Upper lobe of right lung (tissue), 1 donor: ENCODE results near the gene FBLIM1. TPM values are rescaled to one million over a fixed set of nuclear protein-coding genes. Genes with fewer than 3 reads are reported as not detected.

Source experiments
- total RNA-seq: library from RNA; stranded (reverse); fragmentation: NEBNext Ultra II Directional; extraction: Animal tissue kit (Norgen Biotek cat#: 25700); gene quantifications from one replicate; pipeline ENCODE4 v1.2.1, GENCODE V29; 2021
- donor health status: DM: no; HTN: yes; CAD: no; lungs with severe emphysema.

FBLIM1 gene
- total RNA-seq, 1 donor from 2014 or later, result 39.0 TPM

Other genes with a start within 250 kb of the FBLIM1 start
- gene CASP9, start 234.6 kb upstream of the FBLIM1 start, total RNA-seq, result 11.7 TPM
- gene DNAJC16, start 231.9 kb upstream of the FBLIM1 start, total RNA-seq, result 23.5 TPM
- gene AGMAT, start 173.7 kb upstream of the FBLIM1 start, total RNA-seq, result not detected
- gene DDI2, start 141.3 kb upstream of the FBLIM1 start, total RNA-seq, result 40.9 TPM
- gene PLEKHM2, start 74.5 kb upstream of the FBLIM1 start, total RNA-seq, result 90.9 TPM
- gene SLC25A34, start 22.5 kb upstream of the FBLIM1 start, total RNA-seq, result 3.0 TPM
- gene TMEM82, start 16.3 kb upstream of the FBLIM1 start, total RNA-seq, result not detected
- gene UQCRHL, start 48.9 kb downstream of the FBLIM1 start, total RNA-seq, result 0.93 TPM
- 53.1 TPM for gene SPEN, start 88.9 kb downstream of the FBLIM1 start, total RNA-seq
- gene ZBTB17, start 217.3 kb downstream of the FBLIM1 start, total RNA-seq, result 42.3 TPM
- gene SRARP, start 245.4 kb downstream of the FBLIM1 start, total RNA-seq, result not detected